Measurements from ENCODE around the gene CLK1. TPM values are rescaled to one million over a fixed set of nuclear protein-coding genes. Genes with fewer than 3 reads are reported as not detected.

Gene CLK1
- total and polyA plus RNA-seq, 2 of the 13 experiments (the other 11 are each of a cell fraction or from before 2014, with no cell fraction given): 66.6 to 101 TPM

DNA sequence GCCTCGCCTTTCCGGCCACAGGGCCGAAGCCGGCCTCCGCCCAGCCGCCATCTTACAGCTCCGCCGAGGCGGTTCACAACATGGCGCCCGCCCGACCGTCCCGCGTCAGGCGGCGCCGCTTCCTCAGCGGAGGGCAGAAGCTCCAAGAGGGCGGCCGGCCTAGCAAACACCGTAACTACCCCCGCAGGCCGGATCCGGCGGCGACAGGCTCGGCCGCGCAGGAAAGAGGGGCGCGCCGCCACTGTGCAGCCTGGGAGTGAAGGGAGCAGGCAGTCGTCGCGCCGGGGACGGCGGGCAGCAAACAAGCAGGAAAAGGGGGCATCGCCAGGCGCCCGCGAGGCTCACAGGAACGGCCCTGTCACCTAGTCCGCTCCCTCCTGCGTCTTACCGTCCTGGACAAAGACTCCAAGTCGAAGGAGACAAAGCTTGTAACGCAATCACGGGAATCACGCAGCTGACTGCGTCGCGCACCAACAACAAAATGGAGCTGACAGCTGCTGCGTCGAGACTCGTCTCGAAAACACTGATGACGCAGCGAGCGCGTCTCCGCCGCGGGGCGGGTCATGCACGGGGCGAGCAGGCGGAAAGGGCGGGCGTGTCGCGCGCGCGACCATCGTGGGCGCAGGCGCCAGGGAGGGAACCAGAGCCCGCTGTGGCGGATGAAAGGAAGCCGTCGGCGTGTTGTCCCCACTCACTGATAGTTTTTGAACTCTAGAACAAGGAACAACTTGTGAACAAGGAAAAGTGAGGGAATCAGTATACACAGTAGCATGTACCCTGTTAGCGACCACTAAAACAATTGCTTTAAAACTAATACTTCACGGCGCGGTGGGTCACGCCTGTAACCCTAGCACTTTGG, at the start of gene CLK1 (continued):
- TF ChIP-seq, protein P1, sequence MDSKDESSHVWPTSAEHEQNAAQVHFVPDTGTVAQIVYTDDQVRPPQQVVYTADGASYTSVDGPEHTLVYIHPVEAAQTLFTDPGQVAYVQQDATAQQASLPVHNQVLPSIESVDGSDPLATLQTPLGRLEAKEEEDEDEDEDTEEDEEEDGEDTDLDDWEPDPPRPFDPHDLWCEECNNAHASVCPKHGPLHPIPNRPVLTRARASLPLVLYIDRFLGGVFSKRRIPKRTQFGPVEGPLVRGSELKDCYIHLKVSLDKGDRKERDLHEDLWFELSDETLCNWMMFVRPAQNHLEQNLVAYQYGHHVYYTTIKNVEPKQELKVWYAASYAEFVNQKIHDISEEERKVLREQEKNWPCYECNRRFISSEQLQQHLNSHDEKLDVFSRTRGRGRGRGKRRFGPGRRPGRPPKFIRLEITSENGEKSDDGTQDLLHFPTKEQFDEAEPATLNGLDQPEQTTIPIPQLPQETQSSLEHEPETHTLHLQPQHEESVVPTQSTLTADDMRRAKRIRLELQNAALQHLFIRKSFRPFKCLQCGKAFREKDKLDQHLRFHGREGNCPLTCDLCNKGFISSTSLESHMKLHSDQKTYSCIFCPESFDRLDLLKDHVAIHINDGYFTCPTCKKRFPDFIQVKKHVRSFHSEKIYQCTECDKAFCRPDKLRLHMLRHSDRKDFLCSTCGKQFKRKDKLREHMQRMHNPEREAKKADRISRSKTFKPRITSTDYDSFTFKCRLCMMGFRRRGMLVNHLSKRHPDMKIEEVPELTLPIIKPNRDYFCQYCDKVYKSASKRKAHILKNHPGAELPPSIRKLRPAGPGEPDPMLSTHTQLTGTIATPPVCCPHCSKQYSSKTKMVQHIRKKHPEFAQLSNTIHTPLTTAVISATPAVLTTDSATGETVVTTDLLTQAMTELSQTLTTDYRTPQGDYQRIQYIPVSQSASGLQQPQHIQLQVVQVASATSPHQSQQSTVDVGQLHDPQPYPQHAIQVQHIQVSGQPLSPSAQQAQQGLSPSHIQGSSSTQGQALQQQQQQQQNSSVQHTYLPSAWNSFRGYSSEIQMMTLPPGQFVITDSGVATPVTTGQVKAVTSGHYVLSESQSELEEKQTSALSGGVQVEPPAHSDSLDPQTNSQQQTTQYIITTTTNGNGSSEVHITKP (CRISPR knock-in tag; IDR thresholded peaks at IDR 0.05; ENCODE audit: low read depth): 0 out of 2 replicates have a peak, but pooled peaks have one; percentile 61
- peak; percentile 94 for TF ChIP-seq ZBTB43 (CRISPR knock-in tag; conservative IDR thresholded peaks at IDR 0.05)
- peak; percentile 78 for TF ChIP-seq AGO1 (IDR thresholded peaks at IDR 0.05; ENCODE audit: low read depth, low read length, poor library complexity, severe bottlenecking)
- peak; percentile 92; the same call in 1 of the 2 replicates for TF ChIP-seq ZBTB8A (CRISPR knock-in tag; IDR thresholded peaks at IDR 0.05; ENCODE audit: borderline replicate concordance, low read depth)
- TF ChIP-seq HIC2 (CRISPR knock-in tag; IDR thresholded peaks at IDR 0.05; ENCODE audit: low read depth): peak; percentile 68
- peak; percentile 93 for TF ChIP-seq ZFY (CRISPR knock-in tag; IDR thresholded peaks at IDR 0.05)
- TF ChIP-seq, protein P2, sequence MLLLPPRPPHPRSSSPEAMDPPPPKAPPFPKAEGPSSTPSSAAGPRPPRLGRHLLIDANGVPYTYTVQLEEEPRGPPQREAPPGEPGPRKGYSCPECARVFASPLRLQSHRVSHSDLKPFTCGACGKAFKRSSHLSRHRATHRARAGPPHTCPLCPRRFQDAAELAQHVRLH (CRISPR knock-in tag; IDR thresholded peaks at IDR 0.05; ENCODE audit: borderline replicate concordance, low read depth): peak; percentile 91; the same call in 1 of the 2 replicates
- TF ChIP-seq, protein P3, sequence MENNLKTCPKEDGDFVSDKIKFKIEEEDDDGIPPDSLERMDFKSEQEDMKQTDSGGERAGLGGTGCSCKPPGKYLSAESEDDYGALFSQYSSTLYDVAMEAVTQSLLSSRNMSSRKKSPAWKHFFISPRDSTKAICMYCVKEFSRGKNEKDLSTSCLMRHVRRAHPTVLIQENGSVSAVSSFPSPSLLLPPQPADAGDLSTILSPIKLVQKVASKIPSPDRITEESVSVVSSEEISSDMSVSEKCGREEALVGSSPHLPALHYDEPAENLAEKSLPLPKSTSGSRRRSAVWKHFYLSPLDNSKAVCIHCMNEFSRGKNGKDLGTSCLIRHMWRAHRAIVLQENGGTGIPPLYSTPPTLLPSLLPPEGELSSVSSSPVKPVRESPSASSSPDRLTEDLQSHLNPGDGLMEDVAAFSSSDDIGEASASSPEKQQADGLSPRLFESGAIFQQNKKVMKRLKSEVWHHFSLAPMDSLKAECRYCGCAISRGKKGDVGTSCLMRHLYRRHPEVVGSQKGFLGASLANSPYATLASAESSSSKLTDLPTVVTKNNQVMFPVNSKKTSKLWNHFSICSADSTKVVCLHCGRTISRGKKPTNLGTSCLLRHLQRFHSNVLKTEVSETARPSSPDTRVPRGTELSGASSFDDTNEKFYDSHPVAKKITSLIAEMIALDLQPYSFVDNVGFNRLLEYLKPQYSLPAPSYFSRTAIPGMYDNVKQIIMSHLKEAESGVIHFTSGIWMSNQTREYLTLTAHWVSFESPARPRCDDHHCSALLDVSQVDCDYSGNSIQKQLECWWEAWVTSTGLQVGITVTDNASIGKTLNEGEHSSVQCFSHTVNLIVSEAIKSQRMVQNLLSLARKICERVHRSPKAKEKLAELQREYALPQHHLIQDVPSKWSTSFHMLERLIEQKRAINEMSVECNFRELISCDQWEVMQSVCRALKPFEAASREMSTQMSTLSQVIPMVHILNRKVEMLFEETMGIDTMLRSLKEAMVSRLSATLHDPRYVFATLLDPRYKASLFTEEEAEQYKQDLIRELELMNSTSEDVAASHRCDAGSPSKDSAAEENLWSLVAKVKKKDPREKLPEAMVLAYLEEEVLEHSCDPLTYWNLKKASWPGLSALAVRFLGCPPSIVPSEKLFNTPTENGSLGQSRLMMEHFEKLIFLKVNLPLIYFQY (CRISPR knock-in tag; IDR thresholded peaks at IDR 0.05; ENCODE audit: borderline replicate concordance): peak; percentile 79; the same call in 1 of the 2 replicates
